ENCODE results near the gene CLEC16A. TPM values are rescaled to one million over a fixed set of nuclear protein-coding genes. Genes with fewer than 3 reads are reported as not detected.

The CLEC16A gene
- total RNA-seq, 2 donors from 2014 or later = 46.6 to 47.6 TPM

DNA sequence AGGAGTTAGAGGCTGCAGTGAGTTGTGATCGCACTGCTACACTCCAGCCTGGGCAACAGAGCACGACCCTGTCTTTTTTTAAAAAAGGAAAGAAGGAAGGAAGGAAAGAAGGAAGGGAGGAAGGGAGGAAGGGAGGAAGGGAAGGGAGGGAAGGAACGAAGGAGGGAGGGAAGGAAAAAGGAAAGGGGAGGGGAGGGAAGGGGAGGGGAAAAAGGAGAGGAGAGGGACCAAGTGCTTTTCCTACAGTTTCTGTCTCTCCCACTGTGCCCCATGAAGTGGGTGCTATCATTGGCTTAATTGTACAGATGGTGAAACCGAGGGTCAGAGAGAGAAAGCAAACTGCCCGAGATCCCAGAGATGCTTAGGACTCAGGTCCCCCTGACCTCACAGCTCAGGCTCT is 254.0 kb downstream of the CLEC16A start:
- H3K27me3 ChIP-seq (replicated peaks; ENCODE audit: insufficient read depth) = no peaks in the 10 kb centered on the region
- H3K9me3 ChIP-seq = no peaks in the 10 kb centered on the region
- no peak overlapping the region for H3K27ac ChIP-seq
- no peak for ATAC-seq (ENCODE audit: insufficient number of reproducible peaks, low FRiP score, low read depth)
- DNase-seq (ENCODE audit: low spot score) = no peak
- no peaks in the 10 kb centered on the region for H3K4me1 ChIP-seq (ENCODE audit: control insufficient read depth in 1 of 2, low read depth in 2 of 2)
- H3K4me3 ChIP-seq = no peak overlapping the region
- TF ChIP-seq, protein P1, sequence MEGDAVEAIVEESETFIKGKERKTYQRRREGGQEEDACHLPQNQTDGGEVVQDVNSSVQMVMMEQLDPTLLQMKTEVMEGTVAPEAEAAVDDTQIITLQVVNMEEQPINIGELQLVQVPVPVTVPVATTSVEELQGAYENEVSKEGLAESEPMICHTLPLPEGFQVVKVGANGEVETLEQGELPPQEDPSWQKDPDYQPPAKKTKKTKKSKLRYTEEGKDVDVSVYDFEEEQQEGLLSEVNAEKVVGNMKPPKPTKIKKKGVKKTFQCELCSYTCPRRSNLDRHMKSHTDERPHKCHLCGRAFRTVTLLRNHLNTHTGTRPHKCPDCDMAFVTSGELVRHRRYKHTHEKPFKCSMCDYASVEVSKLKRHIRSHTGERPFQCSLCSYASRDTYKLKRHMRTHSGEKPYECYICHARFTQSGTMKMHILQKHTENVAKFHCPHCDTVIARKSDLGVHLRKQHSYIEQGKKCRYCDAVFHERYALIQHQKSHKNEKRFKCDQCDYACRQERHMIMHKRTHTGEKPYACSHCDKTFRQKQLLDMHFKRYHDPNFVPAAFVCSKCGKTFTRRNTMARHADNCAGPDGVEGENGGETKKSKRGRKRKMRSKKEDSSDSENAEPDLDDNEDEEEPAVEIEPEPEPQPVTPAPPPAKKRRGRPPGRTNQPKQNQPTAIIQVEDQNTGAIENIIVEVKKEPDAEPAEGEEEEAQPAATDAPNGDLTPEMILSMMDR (IDR thresholded peaks at IDR 0.05) = no peak
- no peaks in the 10 kb centered on the region for H3K36me3 ChIP-seq

GRCh38 chr16:11198828-11199227 is 254.5 kb downstream of the CLEC16A start:
- H3K4me1 ChIP-seq (ENCODE audit: control insufficient read depth in 1 of 2, low read depth in 2 of 2) = no peaks in the 10 kb centered on the region
- H3K9me3 ChIP-seq = no peaks in the 10 kb centered on the region
- no peak overlapping the region for H3K27ac ChIP-seq
- no peaks in the 10 kb centered on the region for H3K27me3 ChIP-seq (replicated peaks; ENCODE audit: insufficient read depth)
- DNase-seq (ENCODE audit: low spot score) (no peak), ATAC-seq (ENCODE audit: insufficient number of reproducible peaks, low FRiP score, low read depth) (no peak)
- TF ChIP-seq, protein P1 (IDR thresholded peaks at IDR 0.05) = no peak
- no peaks in the 10 kb centered on the region for H3K36me3 ChIP-seq
- H3K4me3 ChIP-seq = no peak overlapping the region

- Histone ChIP-seq H3K4me1 (ENCODE audit: control insufficient read depth in 1 of 2, low read depth in 2 of 2) (no peaks in the 10 kb centered on the region), H3K27ac (no peak overlapping the region), H3K36me3 (no peaks in the 10 kb centered on the region), H3K9me3 (no peaks in the 10 kb centered on the region), H3K4me3 (no peak overlapping the region), H3K27me3 (replicated peaks; ENCODE audit: insufficient read depth) (no peaks in the 10 kb centered on the region)
- DNase-seq (ENCODE audit: low spot score) (no peak), ATAC-seq (ENCODE audit: insufficient number of reproducible peaks, low FRiP score, low read depth) (no peak)
- TF ChIP-seq, protein P1 (IDR thresholded peaks at IDR 0.05) = no peak
Observed at GRCh38 chr16:11200592-11200991, 256.2 kb downstream of the CLEC16A start.

DNA sequence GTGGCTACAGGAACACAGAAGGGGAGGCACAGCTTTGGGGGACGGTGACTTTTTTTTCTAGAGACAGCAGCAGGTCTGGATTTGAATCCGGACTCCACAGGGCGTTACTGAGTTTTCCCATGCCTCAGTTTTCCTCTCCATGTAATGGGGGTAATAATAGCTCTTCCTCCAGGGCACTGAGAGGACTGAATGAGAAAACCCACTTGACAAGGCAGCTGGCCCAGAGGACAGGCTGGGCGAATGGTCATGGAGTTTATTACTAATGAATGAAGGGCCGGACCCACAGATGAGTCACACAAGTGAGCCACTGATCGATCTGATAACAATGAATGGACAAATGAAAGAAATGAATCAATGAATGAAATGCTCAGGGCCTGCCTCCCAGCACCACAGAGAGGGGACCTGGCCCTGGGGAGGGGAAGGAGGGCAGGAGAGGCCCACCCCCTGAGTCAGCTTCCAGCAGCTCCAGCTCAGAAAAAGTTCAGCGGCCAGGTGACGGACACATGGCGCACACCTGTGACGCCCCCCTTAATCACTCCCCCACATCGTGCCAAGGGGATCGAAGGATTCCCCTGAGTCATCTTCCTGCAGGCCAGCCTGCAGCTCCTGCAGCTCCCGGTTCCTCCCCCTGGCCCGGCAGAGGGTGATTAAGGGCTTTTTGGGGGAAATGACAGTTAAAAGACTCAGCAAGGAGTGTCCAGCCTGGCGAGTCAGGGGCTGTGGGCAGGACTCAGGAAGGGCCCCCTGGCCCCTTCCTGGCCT is 257.3 kb downstream of the CLEC16A start:
- no peaks in the 10 kb centered on the region for H3K27me3 ChIP-seq (replicated peaks; ENCODE audit: insufficient read depth)
- H3K4me1 ChIP-seq (ENCODE audit: control insufficient read depth in 1 of 2, low read depth in 2 of 2) = no peaks in the 10 kb centered on the region
- ATAC-seq (ENCODE audit: insufficient number of reproducible peaks, low FRiP score, low read depth) (no peak), DNase-seq (ENCODE audit: low spot score) (no peak)
- TF ChIP-seq, protein P1 (IDR thresholded peaks at IDR 0.05) = no peak
- no peak overlapping the region for H3K4me3 ChIP-seq
- no peaks in the 10 kb centered on the region for H3K36me3 ChIP-seq
- H3K9me3 ChIP-seq = no peaks in the 10 kb centered on the region
- no peak overlapping the region for H3K27ac ChIP-seq

DNA sequence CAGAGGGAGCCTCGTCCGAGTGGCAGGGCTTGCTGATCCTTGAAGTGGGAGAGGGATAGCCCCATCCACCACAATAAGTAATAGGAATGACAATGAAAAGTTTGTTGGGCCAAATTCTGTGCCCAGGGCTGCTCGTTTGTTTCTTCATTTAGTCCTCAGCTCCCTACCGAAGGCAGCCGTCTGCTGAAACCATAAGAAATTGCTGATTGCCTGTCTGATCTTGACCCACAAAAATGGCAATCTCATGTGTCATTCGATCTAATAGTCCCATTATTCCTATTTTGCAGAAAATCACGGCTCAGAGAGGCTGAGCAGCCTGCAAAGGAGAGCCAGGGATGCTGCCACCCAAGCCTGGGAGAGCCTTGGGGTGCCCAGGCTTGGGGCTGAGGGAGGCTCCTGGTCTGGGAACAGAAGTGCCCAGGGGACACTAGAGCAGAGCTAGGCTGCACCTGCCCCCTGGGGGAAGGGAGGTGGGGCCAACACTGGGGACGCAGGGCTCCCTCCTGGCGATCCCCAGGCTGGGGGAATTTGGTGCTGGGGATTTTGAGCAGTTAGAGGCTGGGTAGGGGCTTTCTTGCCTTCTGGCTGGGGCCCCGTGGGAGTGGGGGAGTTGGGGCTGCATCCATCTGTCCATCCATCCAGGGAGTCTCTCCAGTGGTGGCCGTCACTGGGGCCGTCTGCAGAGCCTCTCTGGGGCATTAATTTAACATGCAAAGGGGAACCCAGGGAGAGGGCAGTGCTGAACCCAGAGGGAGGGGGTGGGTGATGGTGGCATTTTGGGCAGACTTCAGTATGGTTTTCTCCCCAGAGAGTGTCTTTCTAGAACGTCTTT is 258.1 kb downstream of the CLEC16A start:
- Histone ChIP-seq H3K36me3 (no peaks in the 10 kb centered on the region), H3K27ac (no peak overlapping the region), H3K4me3 (no peak overlapping the region), H3K4me1 (ENCODE audit: control insufficient read depth in 1 of 2, low read depth in 2 of 2) (no peaks in the 10 kb centered on the region), H3K27me3 (replicated peaks; ENCODE audit: insufficient read depth) (no peaks in the 10 kb centered on the region), H3K9me3 (no peaks in the 10 kb centered on the region)
- DNase-seq (ENCODE audit: low spot score) (no peak), ATAC-seq (ENCODE audit: insufficient number of reproducible peaks, low FRiP score, low read depth) (no peak)
- TF ChIP-seq, protein P1 (IDR thresholded peaks at IDR 0.05) = no peak
